Measurements from ENCODE around the gene PEX11G.

DNA sequence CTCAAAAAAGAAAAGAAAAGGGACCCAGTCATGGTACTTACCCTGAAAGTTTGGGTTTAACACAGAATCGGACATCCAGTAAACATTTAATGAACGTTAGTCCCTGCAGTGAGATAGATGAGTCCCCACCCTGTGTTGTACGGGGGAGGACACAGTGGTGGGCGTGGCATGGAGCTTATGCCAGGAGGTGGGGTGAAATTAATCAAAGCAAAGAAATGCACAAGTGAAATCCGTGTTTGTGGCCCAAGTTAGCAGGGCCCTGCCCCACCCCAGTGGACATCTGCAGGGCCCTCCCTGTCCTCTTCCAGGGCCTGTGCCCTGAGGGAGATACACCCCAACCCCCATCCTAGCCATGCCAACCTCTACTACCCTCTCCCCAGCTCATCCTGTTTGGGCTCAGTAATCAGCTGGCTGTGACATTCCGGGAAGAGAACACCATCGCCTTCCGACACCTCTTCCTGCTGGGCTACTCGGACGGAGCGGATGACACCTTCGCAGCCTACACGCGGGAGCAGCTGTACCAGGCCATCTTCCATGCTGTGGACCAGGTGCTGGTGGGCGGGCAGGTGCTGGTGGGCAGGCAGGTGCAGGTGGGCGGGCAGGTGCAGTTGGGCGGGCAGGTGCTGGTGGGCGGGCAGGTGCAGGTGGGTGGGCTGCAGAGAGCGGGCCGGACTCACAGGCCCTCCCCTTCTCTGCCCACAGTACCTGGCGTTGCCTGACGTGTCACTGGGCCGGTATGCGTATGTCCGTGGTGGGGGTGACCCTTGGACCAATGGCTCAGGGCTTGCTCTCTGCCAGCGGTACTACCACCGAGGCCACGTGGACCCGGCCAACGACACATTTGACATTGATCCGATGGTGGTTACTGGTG is 37.5 kb upstream of the PEX11G start:
- no peak for TF ChIP-seq ZNF24 (IDR thresholded peaks at IDR 0.05)
- TF ChIP-seq, protein P1, sequence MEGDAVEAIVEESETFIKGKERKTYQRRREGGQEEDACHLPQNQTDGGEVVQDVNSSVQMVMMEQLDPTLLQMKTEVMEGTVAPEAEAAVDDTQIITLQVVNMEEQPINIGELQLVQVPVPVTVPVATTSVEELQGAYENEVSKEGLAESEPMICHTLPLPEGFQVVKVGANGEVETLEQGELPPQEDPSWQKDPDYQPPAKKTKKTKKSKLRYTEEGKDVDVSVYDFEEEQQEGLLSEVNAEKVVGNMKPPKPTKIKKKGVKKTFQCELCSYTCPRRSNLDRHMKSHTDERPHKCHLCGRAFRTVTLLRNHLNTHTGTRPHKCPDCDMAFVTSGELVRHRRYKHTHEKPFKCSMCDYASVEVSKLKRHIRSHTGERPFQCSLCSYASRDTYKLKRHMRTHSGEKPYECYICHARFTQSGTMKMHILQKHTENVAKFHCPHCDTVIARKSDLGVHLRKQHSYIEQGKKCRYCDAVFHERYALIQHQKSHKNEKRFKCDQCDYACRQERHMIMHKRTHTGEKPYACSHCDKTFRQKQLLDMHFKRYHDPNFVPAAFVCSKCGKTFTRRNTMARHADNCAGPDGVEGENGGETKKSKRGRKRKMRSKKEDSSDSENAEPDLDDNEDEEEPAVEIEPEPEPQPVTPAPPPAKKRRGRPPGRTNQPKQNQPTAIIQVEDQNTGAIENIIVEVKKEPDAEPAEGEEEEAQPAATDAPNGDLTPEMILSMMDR (IDR thresholded peaks at IDR 0.05 in 2 of 3, conservative IDR thresholded peaks at IDR 0.05 in 1 of 3; ENCODE audit: control insufficient read depth in 2 of 3, extremely low read depth in 1 of 3, insufficient read depth in 1 of 3, low read depth in 3 of 3, low read length in 3 of 3): no peak
- TF ChIP-seq, protein P2, sequence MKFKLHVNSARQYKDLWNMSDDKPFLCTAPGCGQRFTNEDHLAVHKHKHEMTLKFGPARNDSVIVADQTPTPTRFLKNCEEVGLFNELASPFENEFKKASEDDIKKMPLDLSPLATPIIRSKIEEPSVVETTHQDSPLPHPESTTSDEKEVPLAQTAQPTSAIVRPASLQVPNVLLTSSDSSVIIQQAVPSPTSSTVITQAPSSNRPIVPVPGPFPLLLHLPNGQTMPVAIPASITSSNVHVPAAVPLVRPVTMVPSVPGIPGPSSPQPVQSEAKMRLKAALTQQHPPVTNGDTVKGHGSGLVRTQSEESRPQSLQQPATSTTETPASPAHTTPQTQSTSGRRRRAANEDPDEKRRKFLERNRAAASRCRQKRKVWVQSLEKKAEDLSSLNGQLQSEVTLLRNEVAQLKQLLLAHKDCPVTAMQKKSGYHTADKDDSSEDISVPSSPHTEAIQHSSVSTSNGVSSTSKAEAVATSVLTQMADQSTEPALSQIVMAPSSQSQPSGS (IDR thresholded peaks at IDR 0.05; ENCODE audit: low read length): no peak
- TF ChIP-seq ASH2L (IDR thresholded peaks at IDR 0.05; ENCODE audit: borderline replicate concordance, low read depth): no peak
- TF ChIP-seq RAD21 (IDR thresholded peaks at IDR 0.05; ENCODE audit: insufficient read depth, low read depth, low read length): no peak
- TF ChIP-seq RCOR1 (conservative IDR thresholded peaks at IDR 0.05; ENCODE audit: low read depth, low read length): no peak
- no peak for TF ChIP-seq HDGF (IDR thresholded peaks at IDR 0.05)
- TF ChIP-seq MEF2B (IDR thresholded peaks at IDR 0.05; ENCODE audit: partially characterized antibody, poor library complexity, severe bottlenecking): no peak
- no peak for TF ChIP-seq TCF7 (IDR thresholded peaks at IDR 0.05; ENCODE audit: borderline replicate concordance)
- no peak for TF ChIP-seq YY1 (IDR thresholded peaks at IDR 0.05; ENCODE audit: low read depth, low read length)
- TF ChIP-seq, protein P3, sequence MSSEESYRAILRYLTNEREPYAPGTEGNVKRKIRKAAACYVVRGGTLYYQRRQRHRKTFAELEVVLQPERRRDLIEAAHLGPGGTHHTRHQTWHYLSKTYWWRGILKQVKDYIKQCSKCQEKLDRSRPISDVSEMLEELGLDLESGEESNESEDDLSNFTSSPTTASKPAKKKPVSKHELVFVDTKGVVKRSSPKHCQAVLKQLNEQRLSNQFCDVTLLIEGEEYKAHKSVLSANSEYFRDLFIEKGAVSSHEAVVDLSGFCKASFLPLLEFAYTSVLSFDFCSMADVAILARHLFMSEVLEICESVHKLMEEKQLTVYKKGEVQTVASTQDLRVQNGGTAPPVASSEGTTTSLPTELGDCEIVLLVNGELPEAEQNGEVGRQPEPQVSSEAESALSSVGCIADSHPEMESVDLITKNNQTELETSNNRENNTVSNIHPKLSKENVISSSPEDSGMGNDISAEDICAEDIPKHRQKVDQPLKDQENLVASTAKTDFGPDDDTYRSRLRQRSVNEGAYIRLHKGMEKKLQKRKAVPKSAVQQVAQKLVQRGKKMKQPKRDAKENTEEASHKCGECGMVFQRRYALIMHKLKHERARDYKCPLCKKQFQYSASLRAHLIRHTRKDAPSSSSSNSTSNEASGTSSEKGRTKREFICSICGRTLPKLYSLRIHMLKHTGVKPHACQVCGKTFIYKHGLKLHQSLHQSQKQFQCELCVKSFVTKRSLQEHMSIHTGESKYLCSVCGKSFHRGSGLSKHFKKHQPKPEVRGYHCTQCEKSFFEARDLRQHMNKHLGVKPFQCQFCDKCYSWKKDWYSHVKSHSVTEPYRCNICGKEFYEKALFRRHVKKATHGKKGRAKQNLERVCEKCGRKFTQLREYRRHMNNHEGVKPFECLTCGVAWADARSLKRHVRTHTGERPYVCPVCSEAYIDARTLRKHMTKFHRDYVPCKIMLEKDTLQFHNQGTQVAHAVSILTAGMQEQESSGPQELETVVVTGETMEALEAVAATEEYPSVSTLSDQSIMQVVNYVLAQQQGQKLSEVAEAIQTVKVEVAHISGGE (CRISPR knock-in tag; IDR thresholded peaks at IDR 0.05): no peak
- no peak for TF ChIP-seq ESRRA (IDR thresholded peaks at IDR 0.05; ENCODE audit: low read length)
- TF ChIP-seq, protein P4, sequence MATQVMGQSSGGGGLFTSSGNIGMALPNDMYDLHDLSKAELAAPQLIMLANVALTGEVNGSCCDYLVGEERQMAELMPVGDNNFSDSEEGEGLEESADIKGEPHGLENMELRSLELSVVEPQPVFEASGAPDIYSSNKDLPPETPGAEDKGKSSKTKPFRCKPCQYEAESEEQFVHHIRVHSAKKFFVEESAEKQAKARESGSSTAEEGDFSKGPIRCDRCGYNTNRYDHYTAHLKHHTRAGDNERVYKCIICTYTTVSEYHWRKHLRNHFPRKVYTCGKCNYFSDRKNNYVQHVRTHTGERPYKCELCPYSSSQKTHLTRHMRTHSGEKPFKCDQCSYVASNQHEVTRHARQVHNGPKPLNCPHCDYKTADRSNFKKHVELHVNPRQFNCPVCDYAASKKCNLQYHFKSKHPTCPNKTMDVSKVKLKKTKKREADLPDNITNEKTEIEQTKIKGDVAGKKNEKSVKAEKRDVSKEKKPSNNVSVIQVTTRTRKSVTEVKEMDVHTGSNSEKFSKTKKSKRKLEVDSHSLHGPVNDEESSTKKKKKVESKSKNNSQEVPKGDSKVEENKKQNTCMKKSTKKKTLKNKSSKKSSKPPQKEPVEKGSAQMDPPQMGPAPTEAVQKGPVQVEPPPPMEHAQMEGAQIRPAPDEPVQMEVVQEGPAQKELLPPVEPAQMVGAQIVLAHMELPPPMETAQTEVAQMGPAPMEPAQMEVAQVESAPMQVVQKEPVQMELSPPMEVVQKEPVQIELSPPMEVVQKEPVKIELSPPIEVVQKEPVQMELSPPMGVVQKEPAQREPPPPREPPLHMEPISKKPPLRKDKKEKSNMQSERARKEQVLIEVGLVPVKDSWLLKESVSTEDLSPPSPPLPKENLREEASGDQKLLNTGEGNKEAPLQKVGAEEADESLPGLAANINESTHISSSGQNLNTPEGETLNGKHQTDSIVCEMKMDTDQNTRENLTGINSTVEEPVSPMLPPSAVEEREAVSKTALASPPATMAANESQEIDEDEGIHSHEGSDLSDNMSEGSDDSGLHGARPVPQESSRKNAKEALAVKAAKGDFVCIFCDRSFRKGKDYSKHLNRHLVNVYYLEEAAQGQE (IDR thresholded peaks at IDR 0.05; ENCODE audit: low read depth, low read length): no peak

All from GM12878 (cell line).